Measurements from ENCODE around the gene AKAP6. TPM values are rescaled to one million over a fixed set of nuclear protein-coding genes. Genes with fewer than 3 reads are reported as not detected.

AKAP6 gene
- polyA plus RNA-seq, 1 donor = 8.5 TPM

GRCh38 chr14:32728526-32728925, 399.4 kb downstream of the AKAP6 start:
- DNase-seq = no peak
- WGBS (ENCODE audit: insufficient coverage, low lambda C conversion rate) = no CpG with 5 or more reads among the region's 1 CpG
- Histone ChIP-seq H3K36me3 (ENCODE audit: control insufficient read depth, insufficient read depth, low read length) (no peaks in the 10 kb centered on the region), H3K4me3 (ENCODE audit: low read length) (no peak overlapping the region), H3K27ac (ENCODE audit: low read length) (no peak overlapping the region), H3K4me1 (ENCODE audit: control insufficient read depth, insufficient read depth, low read length) (no peaks in the 10 kb centered on the region), H3K9me3 (ENCODE audit: control insufficient read depth, low read depth, low read length) (no peaks in the 10 kb centered on the region), H3K27me3 (ENCODE audit: control insufficient read depth, insufficient read depth, low read length) (no peaks in the 10 kb centered on the region)

GRCh38 chr14:32728976-32729375, 399.9 kb downstream of the AKAP6 start:
- Histone ChIP-seq H3K27ac (ENCODE audit: low read length) (no peak overlapping the region), H3K4me1 (ENCODE audit: control insufficient read depth, insufficient read depth, low read length) (no peaks in the 10 kb centered on the region), H3K36me3 (ENCODE audit: control insufficient read depth, insufficient read depth, low read length) (no peaks in the 10 kb centered on the region), H3K4me3 (ENCODE audit: low read length) (no peak overlapping the region), H3K27me3 (ENCODE audit: control insufficient read depth, insufficient read depth, low read length) (no peaks in the 10 kb centered on the region), H3K9me3 (ENCODE audit: control insufficient read depth, low read depth, low read length) (no peaks in the 10 kb centered on the region)
- WGBS (ENCODE audit: insufficient coverage, low lambda C conversion rate) = 71% methylated on average over 1 of the region's 5 CpGs
- DNase-seq = no peak

- Histone ChIP-seq H3K4me1 (ENCODE audit: control insufficient read depth, insufficient read depth, low read length) (no peaks in the 10 kb centered on the region), H3K27me3 (ENCODE audit: control insufficient read depth, insufficient read depth, low read length) (no peaks in the 10 kb centered on the region), H3K27ac (ENCODE audit: low read length) (no peak overlapping the region), H3K36me3 (ENCODE audit: control insufficient read depth, insufficient read depth, low read length) (no peaks in the 10 kb centered on the region), H3K4me3 (ENCODE audit: low read length) (no peak overlapping the region), H3K9me3 (ENCODE audit: control insufficient read depth, low read depth, low read length) (no peaks in the 10 kb centered on the region)
- WGBS (ENCODE audit: insufficient coverage, low lambda C conversion rate) = 83% methylated on average over 1 of the region's 2 CpGs
- no peak for DNase-seq
Observed at GRCh38 chr14:32731249-32731648, 402.2 kb downstream of the AKAP6 start.

- Histone ChIP-seq H3K27ac (ENCODE audit: low read length) (no peak overlapping the region), H3K9me3 (ENCODE audit: control insufficient read depth, low read depth, low read length) (no peaks in the 10 kb centered on the region), H3K4me1 (ENCODE audit: control insufficient read depth, insufficient read depth, low read length) (no peaks in the 10 kb centered on the region), H3K4me3 (ENCODE audit: low read length) (no peak overlapping the region), H3K36me3 (ENCODE audit: control insufficient read depth, insufficient read depth, low read length) (no peaks in the 10 kb centered on the region), H3K27me3 (ENCODE audit: control insufficient read depth, insufficient read depth, low read length) (no peaks in the 10 kb centered on the region)
- no CpG with 5 or more reads among the region's 1 CpG for WGBS (ENCODE audit: insufficient coverage, low lambda C conversion rate)
- no peak for DNase-seq
Observed at GRCh38 chr14:32733015-32733414, 403.9 kb downstream of the AKAP6 start.

- Histone ChIP-seq H3K4me1 (ENCODE audit: control insufficient read depth, insufficient read depth, low read length) (no peaks in the 10 kb centered on the region), H3K27me3 (ENCODE audit: control insufficient read depth, insufficient read depth, low read length) (no peaks in the 10 kb centered on the region), H3K27ac (ENCODE audit: low read length) (no peak overlapping the region), H3K9me3 (ENCODE audit: control insufficient read depth, low read depth, low read length) (no peaks in the 10 kb centered on the region), H3K36me3 (ENCODE audit: control insufficient read depth, insufficient read depth, low read length) (no peaks in the 10 kb centered on the region), H3K4me3 (ENCODE audit: low read length) (no peak overlapping the region)
- 100% methylated on average over 1 of the region's 3 CpGs for WGBS (ENCODE audit: insufficient coverage, low lambda C conversion rate)
- no peak for DNase-seq
Observed at GRCh38 chr14:32734261-32734660, 405.2 kb downstream of the AKAP6 start.

GRCh38 chr14:32737621-32738020, 408.5 kb downstream of the AKAP6 start:
- Histone ChIP-seq H3K36me3 (ENCODE audit: control insufficient read depth, insufficient read depth, low read length) (no peaks in the 10 kb centered on the region), H3K9me3 (ENCODE audit: control insufficient read depth, low read depth, low read length) (no peaks in the 10 kb centered on the region), H3K4me3 (ENCODE audit: low read length) (no peak overlapping the region), H3K4me1 (ENCODE audit: control insufficient read depth, insufficient read depth, low read length) (no peaks in the 10 kb centered on the region), H3K27me3 (ENCODE audit: control insufficient read depth, insufficient read depth, low read length) (no peaks in the 10 kb centered on the region), H3K27ac (ENCODE audit: low read length) (no peak overlapping the region)
- DNase-seq = no peak
- 90% methylated on average over 2 of the region's 3 CpGs for WGBS (ENCODE audit: insufficient coverage, low lambda C conversion rate)

- Histone ChIP-seq H3K4me1 (ENCODE audit: control insufficient read depth, insufficient read depth, low read length) (no peaks in the 10 kb centered on the region), H3K36me3 (ENCODE audit: control insufficient read depth, insufficient read depth, low read length) (no peaks in the 10 kb centered on the region), H3K27me3 (ENCODE audit: control insufficient read depth, insufficient read depth, low read length) (no peaks in the 10 kb centered on the region), H3K9me3 (ENCODE audit: control insufficient read depth, low read depth, low read length) (no peaks in the 10 kb centered on the region), H3K4me3 (ENCODE audit: low read length) (no peak overlapping the region), H3K27ac (ENCODE audit: low read length) (no peak overlapping the region)
- 100% methylated on average over 2 of the region's 5 CpGs for WGBS (ENCODE audit: insufficient coverage, low lambda C conversion rate)
- no peak for DNase-seq
Observed at GRCh38 chr14:32738206-32738871, 409.2 kb downstream of the AKAP6 start.

- WGBS (ENCODE audit: insufficient coverage, low lambda C conversion rate) = 14% methylated on average over 1 of the region's 2 CpGs
Observed at GRCh38 chr14:32744811-32745445, 415.8 kb downstream of the AKAP6 start.

GRCh38 chr14:32754209-32754608, 425.1 kb downstream of the AKAP6 start:
- Histone ChIP-seq H3K27me3 (ENCODE audit: control insufficient read depth, insufficient read depth, low read length) (no peaks in the 10 kb centered on the region), H3K36me3 (ENCODE audit: control insufficient read depth, insufficient read depth, low read length) (no peaks in the 10 kb centered on the region), H3K4me1 (ENCODE audit: control insufficient read depth, insufficient read depth, low read length) (no peaks in the 10 kb centered on the region), H3K27ac (ENCODE audit: low read length) (no peak overlapping the region), H3K4me3 (ENCODE audit: low read length) (no peak overlapping the region), H3K9me3 (ENCODE audit: control insufficient read depth, low read depth, low read length) (peaks cover 7% of the 10 kb centered on the region)
- no peak for DNase-seq
- WGBS (ENCODE audit: insufficient coverage, low lambda C conversion rate) = 100% methylated on average over 1 of the region's 1 CpG

More at GRCh38 chr14:32744811-32745445, 415.8 kb downstream of the AKAP6 start:
- H3K4me1 ChIP-seq (ENCODE audit: control insufficient read depth, insufficient read depth, low read length) = no peaks in the 10 kb centered on the region
- no peak overlapping the region for H3K4me3 ChIP-seq (ENCODE audit: low read length)
- no peaks in the 10 kb centered on the region for H3K36me3 ChIP-seq (ENCODE audit: control insufficient read depth, insufficient read depth, low read length)
- DNase-seq = no peak
- H3K27ac ChIP-seq (ENCODE audit: low read length) = no peak overlapping the region
- no peaks in the 10 kb centered on the region for H3K9me3 ChIP-seq (ENCODE audit: control insufficient read depth, low read depth, low read length)
- no peaks in the 10 kb centered on the region for H3K27me3 ChIP-seq (ENCODE audit: control insufficient read depth, insufficient read depth, low read length)

GRCh38 chr14:32756173-32756572, 427.1 kb downstream of the AKAP6 start:
- Histone ChIP-seq H3K9me3 (ENCODE audit: control insufficient read depth, low read depth, low read length) (peaks cover 7% of the 10 kb centered on the region), H3K4me1 (ENCODE audit: control insufficient read depth, insufficient read depth, low read length) (no peaks in the 10 kb centered on the region), H3K27me3 (ENCODE audit: control insufficient read depth, insufficient read depth, low read length) (no peaks in the 10 kb centered on the region), H3K27ac (ENCODE audit: low read length) (no peak overlapping the region), H3K4me3 (ENCODE audit: low read length) (no peak overlapping the region), H3K36me3 (ENCODE audit: control insufficient read depth, insufficient read depth, low read length) (no peaks in the 10 kb centered on the region)
- no peak for DNase-seq
- WGBS (ENCODE audit: insufficient coverage, low lambda C conversion rate) = no CpG with 5 or more reads among the region's 1 CpG

GRCh38 chr14:32756775-32757174, 427.7 kb downstream of the AKAP6 start:
- Histone ChIP-seq H3K27me3 (ENCODE audit: control insufficient read depth, insufficient read depth, low read length) (no peaks in the 10 kb centered on the region), H3K27ac (ENCODE audit: low read length) (no peak overlapping the region), H3K36me3 (ENCODE audit: control insufficient read depth, insufficient read depth, low read length) (no peaks in the 10 kb centered on the region), H3K4me3 (ENCODE audit: low read length) (no peak overlapping the region), H3K9me3 (ENCODE audit: control insufficient read depth, low read depth, low read length) (peaks cover 7% of the 10 kb centered on the region), H3K4me1 (ENCODE audit: control insufficient read depth, insufficient read depth, low read length) (no peaks in the 10 kb centered on the region)
- no peak for DNase-seq
- WGBS (ENCODE audit: insufficient coverage, low lambda C conversion rate) = no CpG with 5 or more reads among the region's 3 CpGs

All from large intestine (tissue), 3 donors.